Endometrial microvascular endothelial cells (primary cell): ENCODE measurements around the gene RNF167. TPM values are rescaled to one million over a fixed set of nuclear protein-coding genes. Genes with fewer than 3 reads are reported as not detected.

Experiments used
- in situ Hi-C: cut with HindIII; loops from 2 replicates; pipeline ENCODE4 v1.10.0; 2017; ENCODE audit warnings: low sequenced_read_pairs, low pct_unique_long_range_greater_than_20kb; ENCODE audit errors: inconsistent ontology term
- total RNA-seq: library from RNA; depleted of rRNA; stranded (reverse); fragments of >200 nt; gene quantifications from one replicate; pipeline ENCODE4 v1.2.3, GENCODE V29; 2015; ENCODE audit errors: inconsistent ontology term

Gene RNF167
- 48.5 TPM for total RNA-seq

DNA sequence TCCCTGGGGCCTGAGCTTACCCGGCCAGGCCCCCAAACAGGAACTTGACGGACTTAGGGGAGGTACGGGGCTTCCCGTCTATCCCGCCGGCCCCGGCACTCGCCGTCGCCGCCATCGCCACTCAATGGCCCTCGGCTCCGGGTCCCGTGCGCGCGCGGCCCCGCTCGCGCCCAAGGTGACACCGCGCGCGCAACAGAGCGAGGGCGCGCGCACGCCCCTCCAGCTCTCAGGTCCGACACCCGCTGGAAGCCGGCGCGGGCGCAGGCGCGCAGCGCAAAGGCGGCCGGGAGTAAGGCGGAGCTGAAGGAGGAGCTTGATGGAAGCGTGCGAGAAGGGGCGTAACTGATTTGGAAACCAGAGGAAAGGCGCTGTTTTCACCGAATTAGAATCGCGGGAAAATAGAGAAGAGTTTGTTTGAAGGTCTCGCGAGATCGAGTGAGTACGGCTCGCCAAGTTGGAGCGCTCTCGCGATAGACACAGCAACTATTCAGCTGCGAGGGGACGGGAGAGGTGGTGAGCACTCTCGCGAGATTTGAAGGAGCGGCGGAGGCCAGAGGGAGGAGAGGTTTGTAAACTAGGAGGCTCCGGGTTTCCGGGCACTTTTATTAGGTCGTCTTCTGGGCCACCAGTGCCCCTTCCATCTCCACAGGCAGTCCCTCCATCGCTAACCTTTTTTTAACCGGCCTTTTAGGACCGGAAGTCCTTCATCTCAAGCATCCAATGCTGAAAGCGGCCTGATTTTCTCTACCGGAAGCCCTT is at the start of gene RNF167, which contains the start of gene SLC25A11:
TSS of gene RNF167 (plus strand) at position 473 of the 759 bp plus-strand sequence. CDS start 642 bp downstream, outside the sequence.
TSS of gene SLC25A11 (minus strand) at position 251 of the 759 bp plus-strand sequence. CDS start at position 115, 136 bp downstream.
- in situ Hi-C loops = no loop called here

DNA sequence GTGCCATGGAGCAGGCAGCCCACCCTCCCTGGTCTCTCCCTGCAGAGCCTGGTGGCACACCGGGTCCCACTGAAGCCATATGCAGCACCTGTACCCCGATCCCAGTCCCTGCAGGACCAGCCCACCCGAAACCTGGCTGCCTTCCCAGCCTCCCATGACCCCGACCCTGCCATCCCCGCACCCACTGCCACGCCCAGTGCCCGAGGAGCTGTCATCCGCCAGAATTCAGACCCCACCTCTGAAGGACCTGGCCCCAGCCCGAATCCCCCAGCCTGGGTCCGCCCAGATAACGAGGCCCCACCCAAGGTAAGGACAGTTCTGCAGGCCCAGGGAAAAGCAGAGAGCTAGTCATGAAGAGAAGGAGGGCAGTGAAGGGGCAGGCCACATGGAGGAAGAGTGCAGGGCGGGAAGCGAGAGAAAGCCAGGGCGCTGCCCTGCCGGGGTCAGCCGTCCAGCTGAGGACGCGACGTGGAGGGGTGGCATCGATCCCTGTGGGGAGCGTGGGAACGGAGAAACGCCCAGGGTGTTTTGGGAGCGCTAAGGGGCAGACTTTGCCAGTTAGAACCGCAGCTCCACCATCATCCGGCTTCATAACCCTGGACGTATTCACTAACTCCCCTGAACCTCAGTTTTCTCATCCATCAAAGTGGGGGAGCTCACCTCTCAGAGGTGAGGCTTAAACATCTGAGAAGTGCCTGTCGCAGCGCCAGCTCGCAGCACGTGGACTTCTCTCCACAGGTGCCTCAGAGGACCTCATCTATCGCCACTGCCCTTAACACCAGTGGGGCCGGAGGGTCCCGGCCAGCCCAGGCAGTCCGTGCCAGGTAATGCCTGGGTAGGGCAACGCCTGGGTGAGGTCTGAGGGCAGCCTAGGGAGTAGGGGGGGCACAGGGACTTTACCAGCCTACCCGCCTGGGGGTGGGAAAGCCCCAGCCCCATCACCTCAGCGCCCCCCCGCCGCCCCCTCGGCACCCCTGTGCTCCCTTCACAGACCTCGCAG is 48.4 kb upstream of the RNF167 start:
- in situ Hi-C loops = no loop called here

GRCh38 chr17:4892499-4893221 is 47.4 kb upstream of the RNF167 start:
- in situ Hi-C loops = no loop called here

DNA sequence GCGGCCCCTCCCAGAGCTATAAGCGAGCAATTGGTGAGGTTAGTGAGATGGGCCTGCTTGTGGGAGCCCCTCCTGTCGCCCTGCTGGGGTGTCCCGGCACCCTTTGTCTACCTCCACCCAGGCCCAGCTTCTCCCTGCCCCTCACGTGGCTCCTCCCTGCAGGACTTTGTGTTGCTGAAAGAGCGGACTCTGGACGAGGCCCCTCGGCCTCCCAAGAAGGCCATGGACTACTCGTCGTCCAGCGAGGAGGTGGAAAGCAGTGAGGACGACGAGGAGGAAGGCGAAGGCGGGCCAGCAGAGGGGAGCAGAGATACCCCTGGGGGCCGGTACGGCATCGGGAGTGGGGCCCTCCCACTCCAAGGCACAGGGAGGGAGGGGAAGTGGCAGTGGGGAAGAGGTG is 46.8 kb upstream of the RNF167 start:
- in situ Hi-C loops = no loop called here

- in situ Hi-C loops = no loop called here
Measured at GRCh38 chr17:4893721-4894560, 46.1 kb upstream of the RNF167 start.

DNA sequence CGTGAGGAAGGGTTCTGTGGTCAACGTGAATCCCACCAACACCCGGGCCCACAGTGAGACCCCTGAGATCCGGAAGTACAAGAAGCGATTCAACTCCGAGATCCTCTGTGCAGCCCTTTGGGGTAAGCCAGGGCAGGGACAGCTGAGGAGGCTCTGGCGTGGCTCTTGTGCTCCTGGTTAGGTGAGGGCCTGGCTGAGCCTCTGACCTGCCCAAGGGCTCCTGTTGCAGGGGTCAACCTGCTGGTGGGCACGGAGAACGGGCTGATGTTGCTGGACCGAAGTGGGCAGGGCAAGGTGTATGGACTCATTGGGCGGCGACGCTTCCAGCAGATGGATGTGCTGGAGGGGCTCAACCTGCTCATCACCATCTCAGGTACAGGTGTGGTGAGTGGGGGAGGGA is 44.9 kb upstream of the RNF167 start:
- in situ Hi-C loops = no loop called here

DNA sequence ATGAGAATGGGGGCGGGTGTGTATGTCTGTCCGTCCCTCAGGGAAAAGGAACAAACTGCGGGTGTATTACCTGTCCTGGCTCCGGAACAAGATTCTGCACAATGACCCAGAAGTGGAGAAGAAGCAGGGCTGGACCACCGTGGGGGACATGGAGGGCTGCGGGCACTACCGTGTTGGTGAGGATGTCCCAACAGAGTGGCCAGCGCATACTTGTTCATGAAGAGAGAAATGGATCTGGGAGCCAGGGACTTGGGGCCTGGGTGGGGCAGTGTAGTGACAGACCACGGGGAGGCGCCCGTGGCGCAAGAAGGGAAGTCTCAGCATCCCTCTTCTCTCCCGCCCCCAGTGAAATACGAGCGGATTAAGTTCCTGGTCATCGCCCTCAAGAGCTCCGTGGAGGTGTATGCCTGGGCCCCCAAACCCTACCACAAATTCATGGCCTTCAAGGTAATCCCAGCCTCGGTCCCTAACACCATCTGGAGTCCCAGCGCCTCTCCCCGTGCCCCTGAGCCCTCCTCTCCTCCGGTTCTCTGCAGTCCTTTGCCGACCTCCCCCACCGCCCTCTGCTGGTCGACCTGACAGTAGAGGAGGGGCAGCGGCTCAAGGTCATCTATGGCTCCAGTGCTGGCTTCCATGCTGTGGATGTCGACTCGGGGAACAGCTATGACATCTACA is 44.3 kb upstream of the RNF167 start:
- in situ Hi-C loops = no loop called here

GRCh38 chr17:4896332-4897197 is 43.5 kb upstream of the RNF167 start:
- in situ Hi-C loops = no loop called here

DNA sequence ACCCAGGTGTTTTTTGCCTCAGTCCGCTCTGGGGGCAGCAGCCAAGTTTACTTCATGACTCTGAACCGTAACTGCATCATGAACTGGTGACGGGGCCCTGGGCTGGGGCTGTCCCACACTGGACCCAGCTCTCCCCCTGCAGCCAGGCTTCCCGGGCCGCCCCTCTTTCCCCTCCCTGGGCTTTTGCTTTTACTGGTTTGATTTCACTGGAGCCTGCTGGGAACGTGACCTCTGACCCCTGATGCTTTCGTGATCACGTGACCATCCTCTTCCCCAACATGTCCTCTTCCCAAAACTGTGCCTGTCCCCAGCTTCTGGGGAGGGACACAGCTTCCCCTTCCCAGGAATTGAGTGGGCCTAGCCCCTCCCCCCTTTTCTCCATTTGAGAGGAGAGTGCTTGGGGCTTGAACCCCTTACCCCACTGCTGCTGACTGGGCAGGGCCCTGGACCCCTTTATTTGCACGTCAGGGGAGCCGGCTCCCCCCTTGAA is 42.8 kb upstream of the RNF167 start:
- in situ Hi-C loops = no loop called here

DNA sequence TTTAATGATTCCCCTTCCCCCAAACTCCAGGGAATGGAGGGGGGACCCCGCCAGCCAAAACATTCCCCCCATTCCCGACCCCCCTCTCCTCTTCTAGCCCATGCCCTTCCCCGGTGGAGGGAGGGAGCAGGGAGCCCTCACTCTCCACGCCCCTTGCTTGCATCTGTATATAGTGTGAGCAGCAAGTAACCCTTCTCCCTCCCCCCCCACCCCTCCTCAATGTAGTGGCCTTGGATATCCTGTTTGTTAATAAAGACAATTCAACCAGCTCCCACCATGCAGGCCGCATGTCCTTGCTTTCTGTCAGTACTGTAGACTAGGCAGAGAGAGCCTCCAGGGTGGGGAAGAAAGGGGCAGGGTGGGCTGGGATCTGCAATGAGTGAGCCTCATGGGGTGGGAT is 42.3 kb upstream of the RNF167 start:
- in situ Hi-C loops = no loop called here

DNA sequence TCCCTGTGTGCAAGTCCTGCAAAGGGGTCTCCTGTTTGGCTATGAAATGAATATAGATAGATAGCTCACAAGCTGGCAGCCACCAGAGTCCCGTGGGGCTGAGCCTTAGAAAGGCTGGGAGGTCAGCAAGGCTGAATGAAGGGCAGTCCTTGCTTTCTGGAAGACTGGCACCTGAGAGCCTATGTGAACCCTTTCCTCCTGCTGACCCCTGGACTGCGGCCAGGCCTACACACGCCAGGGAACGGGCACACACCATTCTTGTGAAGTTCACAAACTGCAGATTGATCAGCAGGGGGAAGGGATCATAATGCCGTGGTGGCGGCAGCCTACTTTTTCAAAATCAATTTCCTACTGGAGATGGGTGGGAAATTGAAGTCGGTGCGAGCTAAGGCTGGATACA is 41.7 kb upstream of the RNF167 start:
- in situ Hi-C loops = no loop called here

- in situ Hi-C loops = no loop called here
Measured at GRCh38 chr17:4898927-4899326, 41.1 kb upstream of the RNF167 start.

- in situ Hi-C loops = no loop called here
Measured at GRCh38 chr17:4899341-4900230, 40.5 kb upstream of the RNF167 start, which contains the start of gene C17orf107. TSS of gene C17orf107 (plus strand) at chr17:4899536. CDS start at chr17:4899763, 227 bp downstream.

GRCh38 chr17:4900231-4901107 is 39.6 kb upstream of the RNF167 start:
- in situ Hi-C loops = no loop called here
